ENCODE measurements around the gene GSK3B.

Gene GSK3B

GRCh38 chr3:119781330-119782198 lies 312.7 kb downstream of the GSK3B start, which contains the start of gene NR1I2:
NR1I2 (plus strand) TSS chr3:119782101.
- no peak for DNase-seq (ENCODE audit: low read depth)
- no peak within 1 kb of the TSS for H3K4me3 ChIP-seq (replicated peaks; ENCODE audit: low read depth, low read length)
- TF ChIP-seq CTCF (IDR thresholded peaks at IDR 0.05; ENCODE audit: low read length, missing control alignments), result no peak

GRCh38 chr3:119779731-119780383 lies 314.4 kb downstream of the GSK3B start:
- TF ChIP-seq CTCF (IDR thresholded peaks at IDR 0.05; ENCODE audit: low read length, missing control alignments), result no peak
- H3K4me3 ChIP-seq (replicated peaks; ENCODE audit: low read depth, low read length), result no peak overlapping the region
- DNase-seq (ENCODE audit: low read depth), result no peak

GRCh38 chr3:119778811-119779210 lies 315.4 kb downstream of the GSK3B start:
- no peak for TF ChIP-seq CTCF (IDR thresholded peaks at IDR 0.05; ENCODE audit: low read length, missing control alignments)

GRCh38 chr3:119778176-119778575 lies 316.1 kb downstream of the GSK3B start:
- no peak overlapping the region for H3K4me3 ChIP-seq (replicated peaks; ENCODE audit: low read depth, low read length)
- no peak for DNase-seq (ENCODE audit: low read depth)
- TF ChIP-seq CTCF (IDR thresholded peaks at IDR 0.05; ENCODE audit: low read length, missing control alignments), result no peak

More at GRCh38 chr3:119778811-119779210, 315.4 kb downstream of the GSK3B start:
- DNase-seq (ENCODE audit: low read depth), result no peak
- H3K4me3 ChIP-seq (replicated peaks; ENCODE audit: low read depth, low read length), result no peak overlapping the region

GRCh38 chr3:119776304-119776703 lies 317.9 kb downstream of the GSK3B start:
- no peak for TF ChIP-seq CTCF (IDR thresholded peaks at IDR 0.05; ENCODE audit: low read length, missing control alignments)
- H3K4me3 ChIP-seq (replicated peaks; ENCODE audit: low read depth, low read length), result no peak overlapping the region
- DNase-seq (ENCODE audit: low read depth), result no peak

- no peak overlapping the region for H3K4me3 ChIP-seq (replicated peaks; ENCODE audit: low read depth, low read length)
- DNase-seq (ENCODE audit: low read depth), result no peak
- no peak for TF ChIP-seq CTCF (IDR thresholded peaks at IDR 0.05; ENCODE audit: low read length, missing control alignments)
Measured at GRCh38 chr3:119774444-119774843, 319.8 kb downstream of the GSK3B start.
